Measurements from ENCODE around the gene SAT2. TPM values are rescaled to one million over a fixed set of nuclear protein-coding genes. Genes with fewer than 3 reads are reported as not detected.

The SAT2 gene
- total RNA-seq, 2 experiments from 2014 or later: 14.3 to 16.9 TPM

DNA sequence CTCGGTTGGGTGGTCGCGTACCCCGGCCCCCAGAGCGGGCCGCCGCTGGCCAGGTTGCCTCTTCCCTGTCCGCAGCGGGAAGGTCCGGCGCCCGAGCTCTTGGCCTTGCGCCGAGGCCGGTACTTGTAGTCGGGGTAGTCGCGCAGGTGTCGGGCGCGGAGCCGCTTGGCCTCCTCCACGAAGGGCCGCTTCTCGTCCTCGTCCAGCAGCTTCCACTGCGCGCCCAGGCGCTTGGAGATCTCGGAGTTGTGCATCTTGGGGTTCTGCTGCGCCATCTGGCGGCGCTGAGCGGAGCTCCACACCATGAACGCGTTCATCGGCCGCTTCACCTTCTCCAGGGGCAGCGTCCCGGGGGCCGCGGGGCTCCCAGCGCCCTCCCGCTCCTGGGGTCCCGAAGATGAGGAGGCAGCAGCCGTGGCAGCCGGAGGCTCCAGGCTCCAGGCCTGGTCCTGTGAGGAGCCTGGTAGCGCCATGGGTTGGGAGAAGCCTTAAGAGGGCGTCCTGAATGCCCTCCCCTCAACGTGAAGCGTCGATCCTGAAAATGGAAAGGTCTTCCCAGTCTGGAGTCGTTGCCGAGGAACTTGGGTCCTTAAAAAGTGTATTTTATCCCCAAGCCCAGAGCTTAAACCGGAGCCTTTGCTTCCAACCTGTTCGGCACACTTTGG, 38.3 kb downstream of the SAT2 start:
- Mint-ChIP-seq H3K4me3 (no peak overlapping the region), H3K4me1 (ENCODE audit: low read depth) (peaks cover 21% of the 10 kb centered on the region), H3K27me3 (ENCODE audit: low read depth) (no peaks in the 10 kb centered on the region), H3K36me3 (ENCODE audit: low read depth) (peaks cover 31% of the 10 kb centered on the region), H3K27ac (no peak overlapping the region), H3K9me3 (no peaks in the 10 kb centered on the region)
- CTCF ChIA-PET: interaction anchor here (0.6 to 1.9 kb wide), 19 partner anchors 10 to 252 kb away, joined by 3 to 14 read pairs (median 5); partner anchors contain the start of genes FXR2, SAT2 and TMEM95
- DNase-seq: peak; percentile 74
- intact Hi-C loops (cut with micrococcal nuclease): loop anchor here (1.0 kb wide), 2 partner anchors 75 to 233 kb away; no protein-coding TSS in a partner anchor

DNA sequence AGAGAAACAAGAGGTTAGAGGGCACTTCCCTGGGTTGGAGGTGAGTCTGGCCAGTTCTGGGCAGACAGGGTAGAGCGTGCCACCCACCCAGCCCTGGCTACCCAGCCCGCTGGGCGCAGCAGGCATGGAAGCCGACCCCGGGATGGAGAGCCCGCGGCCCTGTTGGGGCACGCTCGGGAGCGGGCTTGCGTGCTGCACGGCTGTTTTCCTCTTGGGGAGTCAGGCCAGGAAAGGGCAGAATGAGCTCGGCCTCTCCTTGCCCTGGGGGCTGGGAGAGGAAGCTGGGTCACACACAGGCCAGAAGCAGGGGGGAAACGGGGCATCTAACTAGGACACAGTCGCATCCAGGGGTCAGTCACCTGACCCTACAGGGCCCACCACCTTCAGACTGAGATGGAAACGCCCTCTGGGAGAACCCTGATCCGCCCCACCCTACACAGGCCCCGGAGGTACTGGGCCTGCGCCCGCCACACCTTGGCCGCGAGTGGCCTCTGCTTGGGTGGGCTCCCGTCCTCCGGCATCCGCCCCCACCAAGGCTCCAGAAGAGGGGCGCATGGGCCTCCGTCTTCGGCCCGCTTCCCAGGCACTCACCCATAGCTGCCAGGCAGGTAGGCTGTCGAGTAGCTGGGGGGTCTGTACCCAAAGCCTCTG, 38.9 kb downstream of the SAT2 start:
- no peak for DNase-seq
- Mint-ChIP-seq H3K4me3 (no peak overlapping the region), H3K27me3 (ENCODE audit: low read depth) (no peaks in the 10 kb centered on the region), H3K4me1 (ENCODE audit: low read depth) (peaks cover 21% of the 10 kb centered on the region), H3K27ac (no peak overlapping the region), H3K9me3 (no peaks in the 10 kb centered on the region), H3K36me3 (ENCODE audit: low read depth) (peaks cover 33% of the 10 kb centered on the region)
- CTCF ChIA-PET: interaction anchor here (0.6 to 1.9 kb wide), 19 partner anchors 10 to 251 kb away, joined by 3 to 14 read pairs (median 5); partner anchors contain the start of genes FXR2, SAT2 and TMEM95
- intact Hi-C loops (cut with micrococcal nuclease): loop anchor here (1.0 kb wide), 2 partner anchors 74 to 232 kb away; no protein-coding TSS in a partner anchor

DNA sequence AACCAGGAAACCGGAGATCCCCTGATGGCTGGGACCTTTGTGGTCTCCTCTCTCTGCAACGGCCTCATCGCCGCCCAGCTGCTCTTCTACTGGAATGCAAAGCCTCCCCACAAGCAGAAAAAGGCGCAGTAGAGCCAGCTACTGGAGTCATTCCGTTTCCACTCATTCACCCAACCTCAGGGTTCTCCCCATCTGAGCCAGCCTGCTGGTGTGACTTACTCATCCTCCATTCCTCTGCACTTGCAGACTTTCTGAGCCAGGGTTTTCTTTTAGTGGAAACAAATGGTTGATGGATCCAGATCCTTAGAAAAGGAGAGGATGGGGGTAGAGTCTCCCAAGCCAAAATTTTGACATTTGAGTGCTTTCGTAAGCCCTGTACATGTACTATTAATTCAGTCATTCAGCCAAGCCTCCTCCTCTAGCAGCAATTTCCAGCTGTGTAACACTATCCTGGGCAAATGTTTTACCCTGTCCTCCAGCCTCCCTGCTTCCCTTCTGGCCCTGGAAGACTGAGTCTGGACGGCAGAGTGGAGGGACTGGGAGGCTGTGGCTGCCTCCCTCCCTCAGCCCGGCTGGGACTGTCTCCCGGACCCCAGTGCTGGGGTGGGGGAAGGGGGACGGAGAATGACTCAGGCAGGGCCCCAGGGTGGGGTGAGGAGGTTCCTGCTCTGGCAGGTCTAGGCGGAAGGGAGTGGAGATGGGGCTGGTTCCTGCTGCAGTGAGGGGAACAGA, 40.0 kb downstream of the SAT2 start:
- no peak overlapping the region for H3K27ac Mint-ChIP-seq
- H3K27me3 Mint-ChIP-seq (ENCODE audit: low read depth): no peaks in the 10 kb centered on the region
- H3K9me3 Mint-ChIP-seq: no peaks in the 10 kb centered on the region
- no peak overlapping the region for H3K4me3 Mint-ChIP-seq
- intact Hi-C loops (cut with micrococcal nuclease): no loop called here
- DNase-seq: no peak
- peaks cover 25% of the 10 kb centered on the region for H3K4me1 Mint-ChIP-seq (ENCODE audit: low read depth)
- H3K36me3 Mint-ChIP-seq (ENCODE audit: low read depth): peaks cover 27% of the 10 kb centered on the region
- CTCF ChIA-PET: interaction anchor here (0.6 to 1.4 kb wide), 3 partner anchors 27 to 261 kb away, joined by 3 to 5 read pairs (median 3); no protein-coding TSS in a partner anchor

DNA sequence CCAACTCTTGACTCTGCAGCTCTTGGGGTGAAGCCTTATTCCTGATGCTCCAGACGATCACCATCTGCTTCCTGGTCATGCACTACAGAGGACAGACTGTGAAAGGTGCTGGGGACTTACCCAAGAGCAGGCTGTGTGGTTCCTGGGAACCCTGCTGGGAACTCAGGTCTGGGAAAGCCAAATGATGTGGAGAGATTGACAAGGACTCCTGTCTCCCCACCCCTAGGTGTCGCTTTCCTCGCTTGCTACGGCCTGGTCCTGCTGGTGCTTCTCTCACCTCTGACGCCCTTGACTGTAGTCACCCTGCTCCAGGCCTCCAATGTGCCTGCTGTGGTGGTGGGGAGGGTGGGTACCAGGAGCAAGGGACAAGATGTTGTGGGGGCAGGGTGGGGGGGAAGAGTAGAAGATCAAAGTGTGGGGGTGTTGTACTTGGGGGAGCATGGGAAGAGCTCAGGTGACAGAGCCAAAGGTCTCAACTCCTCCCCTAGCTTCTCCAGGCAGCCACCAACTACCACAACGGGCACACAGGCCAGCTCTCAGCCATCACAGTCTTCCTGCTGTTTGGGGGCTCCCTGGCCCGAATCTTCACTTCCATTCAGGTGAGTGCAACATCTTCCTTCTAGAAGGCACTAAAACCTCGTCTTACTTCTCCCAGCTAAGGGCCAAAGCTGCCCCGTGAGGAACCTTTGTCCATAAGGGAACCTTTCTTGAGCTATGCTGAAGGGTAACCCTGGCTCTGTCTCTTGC, 40.8 kb downstream of the SAT2 start:
- Mint-ChIP-seq H3K4me3 (no peak overlapping the region), H3K27ac (peak overlapping the region; percentile 29), H3K4me1 (ENCODE audit: low read depth) (peaks cover 32% of the 10 kb centered on the region), H3K36me3 (ENCODE audit: low read depth) (peaks cover 25% of the 10 kb centered on the region), H3K9me3 (no peaks in the 10 kb centered on the region), H3K27me3 (ENCODE audit: low read depth) (no peaks in the 10 kb centered on the region)
- DNase-seq: no peak
- CTCF ChIA-PET: interaction anchor here (0.6 to 1.4 kb wide), 3 partner anchors 26 to 260 kb away, joined by 3 to 5 read pairs (median 3); no protein-coding TSS in a partner anchor
- intact Hi-C loops (cut with micrococcal nuclease): no loop called here

DNA sequence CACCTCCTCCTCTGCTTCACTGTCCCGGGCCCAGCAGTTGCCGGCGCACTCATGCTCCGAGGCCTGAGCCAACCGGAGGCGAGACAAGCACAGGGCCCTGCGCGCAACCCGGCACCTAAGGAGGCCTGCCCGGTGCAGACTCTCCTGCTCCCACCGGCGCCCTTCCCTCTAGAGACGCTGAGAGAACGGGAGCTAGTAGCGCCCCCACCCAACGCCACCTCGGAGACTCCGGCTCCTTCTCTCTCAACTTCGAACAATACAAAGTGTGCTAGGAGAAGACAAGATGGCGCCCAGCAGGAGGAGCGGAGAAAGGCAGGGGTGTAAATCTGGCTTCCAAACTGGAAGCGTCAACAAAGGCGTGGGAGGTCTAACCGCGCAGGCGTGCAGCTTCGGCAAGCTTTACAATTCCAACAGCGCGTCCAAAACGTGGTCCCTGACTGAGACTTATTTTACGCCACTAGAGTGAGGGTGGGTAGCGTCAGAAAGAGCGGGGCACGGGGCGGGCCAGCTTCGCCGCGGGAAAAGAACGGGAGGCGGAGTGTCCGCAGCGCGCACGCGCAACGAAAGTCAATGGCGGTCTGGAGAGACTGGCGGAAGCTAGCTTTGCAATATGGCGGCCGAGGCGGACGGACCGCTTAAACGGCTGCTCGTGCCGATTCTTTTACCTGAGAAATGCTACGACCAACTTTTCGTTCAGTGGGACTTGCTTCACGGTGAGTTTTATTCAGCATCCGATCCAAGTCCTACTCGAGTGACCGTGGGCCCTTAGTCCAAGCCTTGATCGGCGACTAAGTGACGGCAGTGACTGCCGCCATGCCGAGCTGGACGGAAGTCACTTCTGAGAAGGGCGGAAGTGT, 44.1 kb downstream of the SAT2 start, which contains the start of gene MPDU1:
TSS of gene MPDU1 (plus strand) at position 600 of the 857 bp plus-strand sequence. CDS start at position 611, 11 bp downstream.
- H3K4me3 Mint-ChIP-seq: peak within 1 kb of the TSS; percentile 95
- peaks cover 22% of the 10 kb centered on the region for H3K36me3 Mint-ChIP-seq (ENCODE audit: low read depth)
- intact Hi-C loops (cut with micrococcal nuclease): loop anchor here (1.0 to 2.0 kb wide), 8 partner anchors 11 to 304 kb away; partner anchors contain the start of genes SENP3, TMEM256 and TP53
- H3K27me3 Mint-ChIP-seq (ENCODE audit: low read depth): no peaks in the 10 kb centered on the region
- peak within 1 kb of the TSS; percentile 100 for H3K27ac Mint-ChIP-seq
- DNase-seq: peak; percentile 96
- H3K9me3 Mint-ChIP-seq: no peaks in the 10 kb centered on the region
- CTCF ChIA-PET: interaction anchor here (0.6 to 2.8 kb wide), 4 partner anchors 23 to 187 kb away, joined by 3 to 13 read pairs (median 10); partner anchors contain the start of genes FXR2, SENP3, TP53 and WRAP53
- peaks cover 58% of the 10 kb centered on the region for H3K4me1 Mint-ChIP-seq (ENCODE audit: low read depth)

DNA sequence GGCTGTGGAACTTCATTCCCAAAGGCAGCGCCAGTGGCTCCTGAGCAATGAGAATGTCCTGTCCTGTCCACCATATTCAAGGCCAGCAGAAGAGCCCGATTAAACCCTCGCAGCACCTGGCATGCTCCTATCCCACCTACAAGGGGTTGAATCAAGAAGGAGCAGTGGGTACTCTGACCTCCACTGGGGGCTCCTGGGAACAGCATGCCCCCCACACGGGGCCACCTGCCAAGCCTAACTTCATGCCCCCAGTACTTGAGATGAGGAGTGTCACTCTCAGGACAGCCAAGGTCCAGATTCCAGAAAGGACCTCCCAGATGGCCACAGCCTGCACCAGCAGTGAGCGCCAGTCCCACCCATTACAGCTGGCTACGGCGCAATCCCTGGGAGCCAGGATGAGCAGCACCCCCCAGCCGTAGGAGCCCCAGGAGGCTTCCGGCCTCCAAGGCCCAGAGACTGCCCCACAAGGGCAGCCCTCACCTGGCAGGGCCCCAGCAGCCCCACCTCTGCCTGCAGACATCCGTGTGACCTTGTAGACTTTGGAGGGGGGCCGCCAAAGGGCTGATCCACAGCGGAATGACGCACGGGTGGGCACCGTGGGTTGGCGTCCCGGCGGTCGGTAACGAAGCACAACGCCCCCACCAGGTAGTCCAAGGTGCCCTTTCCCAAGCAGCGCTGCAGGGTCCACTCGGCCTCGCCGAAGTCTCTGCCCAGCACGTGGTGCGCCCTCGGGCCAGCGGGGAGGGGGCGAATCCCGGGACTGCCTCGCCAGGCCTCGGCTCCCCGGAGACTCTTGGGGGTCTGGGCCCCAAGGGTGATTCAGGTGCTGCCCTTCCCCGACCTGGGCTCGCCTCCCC, 45.0 kb downstream of the SAT2 start:
- peaks cover 26% of the 10 kb centered on the region for H3K36me3 Mint-ChIP-seq (ENCODE audit: low read depth)
- CTCF ChIA-PET: interaction anchor here (0.7 to 2.6 kb wide), 3 partner anchors 22 to 105 kb away, joined by 3 to 13 read pairs (median 12); partner anchors contain the start of genes SENP3, TP53 and WRAP53
- no peaks in the 10 kb centered on the region for H3K27me3 Mint-ChIP-seq (ENCODE audit: low read depth)
- no peaks in the 10 kb centered on the region for H3K9me3 Mint-ChIP-seq
- intact Hi-C loops (cut with micrococcal nuclease): loop anchor here (1.0 to 2.0 kb wide), 6 partner anchors 10 to 260 kb away; partner anchors contain the start of genes SENP3, TMEM256 and TP53
- peak overlapping the region; percentile 95 for H3K4me3 Mint-ChIP-seq
- no peak for DNase-seq
- peak overlapping the region; percentile 100 for H3K27ac Mint-ChIP-seq
- peaks cover 66% of the 10 kb centered on the region for H3K4me1 Mint-ChIP-seq (ENCODE audit: low read depth)

DNA sequence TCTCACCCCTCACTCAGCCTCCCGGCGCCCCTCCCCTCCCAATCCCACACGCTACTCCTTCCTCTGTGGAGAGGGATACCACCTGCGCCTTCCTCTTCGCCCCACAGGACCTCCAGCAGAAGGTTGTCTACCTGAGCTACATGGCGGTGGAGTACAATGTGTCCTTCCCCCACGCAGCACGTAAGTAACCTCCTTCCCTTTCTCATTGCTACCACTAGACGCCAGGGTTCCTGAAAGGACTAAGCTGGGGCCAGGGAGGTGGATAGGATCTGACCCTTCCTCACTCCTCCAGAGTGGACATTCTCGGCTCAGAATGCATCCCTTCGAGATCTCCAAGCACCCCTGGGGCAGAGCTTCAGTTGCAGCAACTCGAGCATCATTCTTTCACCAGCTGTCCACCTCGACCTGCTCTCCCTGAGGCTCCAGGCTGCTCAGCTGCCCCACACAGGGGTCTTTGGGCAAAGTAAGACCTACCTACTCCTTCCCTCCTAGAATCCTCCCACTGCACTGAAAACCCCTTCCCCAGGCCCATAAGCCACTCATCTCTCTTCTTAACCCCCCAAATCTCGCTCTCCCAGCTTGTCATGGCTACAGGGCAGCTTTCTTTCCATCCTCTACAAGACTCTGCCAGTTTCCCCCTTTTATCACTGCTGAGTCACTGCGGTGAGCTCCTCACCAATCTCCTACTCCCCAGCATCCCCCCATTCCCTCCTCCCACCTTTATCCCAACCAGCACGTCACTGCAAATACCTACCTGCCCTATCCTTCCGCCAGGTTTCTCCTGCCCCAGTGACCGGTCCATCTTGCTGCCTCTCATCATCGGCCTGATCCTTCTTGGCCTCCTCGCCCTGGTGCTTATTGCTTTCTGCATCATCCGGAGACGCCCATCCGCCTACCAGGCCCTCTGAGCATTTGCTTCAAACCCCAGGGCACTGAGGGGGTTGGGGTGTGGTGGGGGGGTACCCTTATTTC, 46.7 kb downstream of the SAT2 start:
- H3K36me3 Mint-ChIP-seq (ENCODE audit: low read depth): peaks cover 43% of the 10 kb centered on the region
- H3K4me3 Mint-ChIP-seq: peak overlapping the region; percentile 5
- peaks cover 80% of the 10 kb centered on the region for H3K4me1 Mint-ChIP-seq (ENCODE audit: low read depth)
- no peaks in the 10 kb centered on the region for H3K9me3 Mint-ChIP-seq
- no peaks in the 10 kb centered on the region for H3K27me3 Mint-ChIP-seq (ENCODE audit: low read depth)
- DNase-seq: no peak
- H3K27ac Mint-ChIP-seq: peak overlapping the region; percentile 75
- CTCF ChIA-PET: interaction anchor here (1.7 to 2.2 kb wide), 2 partner anchors 20 to 106 kb away, joined by 5 to 8 read pairs; partner anchors contain the start of genes SENP3 and TP53
- intact Hi-C loops (cut with micrococcal nuclease): no loop called here

DNA sequence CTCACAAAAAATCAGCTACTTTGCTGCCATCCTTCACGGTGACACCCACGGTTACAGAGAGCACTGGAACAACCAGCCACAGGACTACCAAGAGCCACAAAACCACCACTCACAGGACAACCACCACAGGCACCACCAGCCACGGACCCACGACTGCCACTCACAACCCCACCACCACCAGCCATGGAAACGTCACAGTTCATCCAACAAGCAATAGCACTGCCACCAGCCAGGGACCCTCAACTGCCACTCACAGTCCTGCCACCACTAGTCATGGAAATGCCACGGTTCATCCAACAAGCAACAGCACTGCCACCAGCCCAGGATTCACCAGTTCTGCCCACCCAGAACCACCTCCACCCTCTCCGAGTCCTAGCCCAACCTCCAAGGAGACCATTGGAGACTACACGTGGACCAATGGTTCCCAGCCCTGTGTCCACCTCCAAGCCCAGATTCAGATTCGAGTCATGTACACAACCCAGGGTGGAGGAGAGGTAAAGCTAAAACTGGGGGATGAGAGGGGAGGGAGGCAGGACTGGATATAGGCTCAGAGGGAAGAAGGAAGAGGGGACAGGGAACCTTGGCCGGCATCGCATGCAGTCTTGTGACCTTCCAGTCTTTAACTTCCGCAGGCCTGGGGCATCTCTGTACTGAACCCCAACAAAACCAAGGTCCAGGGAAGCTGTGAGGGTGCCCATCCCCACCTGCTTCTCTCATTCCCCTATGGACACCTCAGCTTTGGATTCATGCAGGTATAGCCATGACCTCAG, 47.6 kb downstream of the SAT2 start:
- CTCF ChIA-PET: interaction anchor here (1.7 to 2.2 kb wide), 2 partner anchors 19 to 107 kb away, joined by 5 to 8 read pairs; partner anchors contain the start of genes SENP3 and TP53
- no peak for DNase-seq
- Mint-ChIP-seq H3K36me3 (ENCODE audit: low read depth) (peaks cover 48% of the 10 kb centered on the region), H3K4me1 (ENCODE audit: low read depth) (peaks cover 78% of the 10 kb centered on the region), H3K4me3 (peak overlapping the region; percentile 57), H3K27ac (peak overlapping the region; percentile 89), H3K9me3 (no peaks in the 10 kb centered on the region), H3K27me3 (ENCODE audit: low read depth) (no peaks in the 10 kb centered on the region)
- intact Hi-C loops (cut with micrococcal nuclease): loop anchor here (1.0 to 10.0 kb wide), 3 partner anchors 35 to 535 kb away; partner anchors contain the start of genes SLC16A11 and WRAP53
